Fibroblast of villous mesenchyme (primary cell): ENCODE data around the gene PDE4D. TPM values are rescaled to one million over a fixed set of nuclear protein-coding genes. Genes with fewer than 3 reads are reported as not detected.
A peak's percentile ranks its signal among the peaks of the same experiment; 100 is the strongest.

Experiments used
- DNase-seq: peaks from one replicate; pipeline ENCODE4 v3.0.0-alpha.2; 2010; ENCODE audit warnings: low read depth
- H3K4me3 ChIP-seq: 2 replicates; pipeline ENCODE4 v1.5.1; 2011; ENCODE audit warnings: low read depth, mild to moderate bottlenecking, low read length
- total RNA-seq: library from RNA; depleted of rRNA; stranded (reverse); fragments of >200 nt; gene quantifications from 2 replicates; pipeline ENCODE4 v1.2.3, GENCODE V29; 2012
- TF ChIP-seq, protein P1 (sequence below): IDR thresholded peaks from 2 replicates; pipeline ENCODE4 v1.5.1; 2012; ENCODE audit warnings: low read depth, mild to moderate bottlenecking, low read length; ENCODE audit not compliant: insufficient read depth

The PDE4D gene
- total RNA-seq, 1 donor = 6.0 TPM

DNA sequence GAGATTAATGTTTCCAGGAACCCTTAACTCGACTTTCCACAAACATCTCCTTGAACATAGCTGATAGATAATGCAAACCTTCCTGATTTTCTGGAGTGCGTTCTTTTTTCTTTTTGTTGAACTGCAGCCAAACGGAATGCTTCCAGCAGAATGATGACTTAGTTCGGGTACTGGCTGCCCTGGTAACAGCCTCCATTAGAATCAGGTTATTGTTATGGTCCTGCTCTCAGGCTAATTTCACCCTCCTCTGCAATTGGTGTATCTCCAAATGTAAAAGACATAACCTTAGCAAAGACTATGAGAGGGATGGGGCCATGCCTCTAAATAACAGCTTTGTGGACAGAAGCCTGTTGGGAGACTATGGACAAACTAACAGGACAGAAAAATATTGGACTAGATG is 116.5 kb downstream of the PDE4D start:
- TF ChIP-seq, protein P1, sequence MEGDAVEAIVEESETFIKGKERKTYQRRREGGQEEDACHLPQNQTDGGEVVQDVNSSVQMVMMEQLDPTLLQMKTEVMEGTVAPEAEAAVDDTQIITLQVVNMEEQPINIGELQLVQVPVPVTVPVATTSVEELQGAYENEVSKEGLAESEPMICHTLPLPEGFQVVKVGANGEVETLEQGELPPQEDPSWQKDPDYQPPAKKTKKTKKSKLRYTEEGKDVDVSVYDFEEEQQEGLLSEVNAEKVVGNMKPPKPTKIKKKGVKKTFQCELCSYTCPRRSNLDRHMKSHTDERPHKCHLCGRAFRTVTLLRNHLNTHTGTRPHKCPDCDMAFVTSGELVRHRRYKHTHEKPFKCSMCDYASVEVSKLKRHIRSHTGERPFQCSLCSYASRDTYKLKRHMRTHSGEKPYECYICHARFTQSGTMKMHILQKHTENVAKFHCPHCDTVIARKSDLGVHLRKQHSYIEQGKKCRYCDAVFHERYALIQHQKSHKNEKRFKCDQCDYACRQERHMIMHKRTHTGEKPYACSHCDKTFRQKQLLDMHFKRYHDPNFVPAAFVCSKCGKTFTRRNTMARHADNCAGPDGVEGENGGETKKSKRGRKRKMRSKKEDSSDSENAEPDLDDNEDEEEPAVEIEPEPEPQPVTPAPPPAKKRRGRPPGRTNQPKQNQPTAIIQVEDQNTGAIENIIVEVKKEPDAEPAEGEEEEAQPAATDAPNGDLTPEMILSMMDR = no peak
- DNase-seq = no peak
- no peak overlapping the region for H3K4me3 ChIP-seq

DNA sequence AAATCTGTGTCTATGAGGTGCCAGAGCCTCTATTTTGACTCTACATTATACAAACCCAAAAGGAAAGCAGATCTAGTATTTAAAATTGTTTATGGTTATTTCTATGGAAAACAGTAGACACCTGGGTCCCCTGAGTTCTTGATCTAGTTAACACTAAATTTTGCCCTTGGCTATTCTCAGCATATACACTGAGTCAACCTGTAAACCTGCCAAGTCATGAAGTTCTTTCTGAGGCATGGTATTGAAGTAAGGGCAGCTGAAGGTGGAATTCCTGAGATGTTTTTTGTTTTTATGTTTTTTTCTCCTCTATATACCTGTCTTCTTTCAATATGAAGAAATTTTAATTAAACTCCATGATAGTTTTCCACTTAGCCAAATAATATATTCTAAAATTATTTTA is 120.2 kb downstream of the PDE4D start:
- no peak for DNase-seq
- H3K4me3 ChIP-seq = no peak overlapping the region
- TF ChIP-seq, protein P1 = no peak

DNA sequence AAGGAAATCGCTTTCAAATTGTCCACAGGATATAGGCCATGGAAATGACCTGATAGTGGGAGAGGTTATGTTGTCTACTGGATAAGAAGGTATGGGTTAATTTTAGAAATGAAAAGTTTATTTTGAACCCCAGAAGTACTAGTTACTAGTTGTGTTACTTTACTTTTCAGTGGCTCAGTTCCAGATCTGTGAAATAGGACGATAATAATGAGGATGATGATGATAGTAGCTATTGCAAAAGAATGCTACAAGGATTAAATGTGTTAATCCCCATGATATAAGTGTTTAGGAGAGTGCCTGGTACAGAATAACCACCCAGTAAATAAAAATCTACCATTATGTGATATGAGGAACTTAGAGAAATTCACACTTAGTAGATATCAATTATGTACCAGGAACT is 120.8 kb downstream of the PDE4D start:
- no peak for DNase-seq
- TF ChIP-seq, protein P1 = no peak
- no peak overlapping the region for H3K4me3 ChIP-seq

DNA sequence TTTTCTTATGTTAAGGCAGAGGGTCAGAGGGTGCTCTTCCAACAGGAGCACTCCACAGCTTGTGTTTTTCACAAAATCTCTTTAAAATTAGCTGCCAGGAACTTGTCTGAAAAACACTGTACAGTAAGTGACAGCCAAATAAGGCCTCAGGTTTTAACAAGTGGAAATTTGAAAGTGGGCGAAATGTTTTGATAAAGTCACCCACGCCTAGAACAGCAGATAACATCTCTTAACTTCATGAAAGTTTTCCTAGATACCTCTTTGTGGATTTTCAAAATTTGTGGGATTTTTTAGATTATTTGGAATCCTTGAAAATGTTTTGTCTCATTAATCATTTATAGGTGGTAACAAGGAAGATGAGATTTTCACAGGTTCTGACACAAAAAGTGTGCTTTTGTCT is 121.3 kb downstream of the PDE4D start:
- H3K4me3 ChIP-seq = no peak overlapping the region
- TF ChIP-seq, protein P1 = no peak
- DNase-seq = no peak

DNA sequence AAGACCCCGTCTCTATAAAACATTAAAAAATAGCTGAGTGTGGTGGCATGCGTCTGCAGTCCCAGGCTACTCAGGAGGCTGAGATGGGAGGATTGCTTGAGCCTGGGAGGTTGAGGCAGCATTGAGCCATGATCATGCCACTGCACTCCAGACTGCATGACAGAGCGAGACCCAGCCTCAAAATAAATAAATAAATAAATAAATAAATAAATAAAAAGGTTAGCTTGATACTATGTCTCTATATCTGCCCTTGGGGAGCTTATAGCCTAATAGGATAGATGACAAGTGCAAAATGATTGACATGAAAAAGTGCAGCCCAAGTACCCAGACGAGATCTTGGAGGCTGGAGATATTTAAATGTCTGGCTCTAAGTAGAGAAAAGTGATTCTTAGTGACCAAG is 122.6 kb downstream of the PDE4D start:
- no peak for DNase-seq
- no peak overlapping the region for H3K4me3 ChIP-seq
- TF ChIP-seq, protein P1 = no peak

DNA sequence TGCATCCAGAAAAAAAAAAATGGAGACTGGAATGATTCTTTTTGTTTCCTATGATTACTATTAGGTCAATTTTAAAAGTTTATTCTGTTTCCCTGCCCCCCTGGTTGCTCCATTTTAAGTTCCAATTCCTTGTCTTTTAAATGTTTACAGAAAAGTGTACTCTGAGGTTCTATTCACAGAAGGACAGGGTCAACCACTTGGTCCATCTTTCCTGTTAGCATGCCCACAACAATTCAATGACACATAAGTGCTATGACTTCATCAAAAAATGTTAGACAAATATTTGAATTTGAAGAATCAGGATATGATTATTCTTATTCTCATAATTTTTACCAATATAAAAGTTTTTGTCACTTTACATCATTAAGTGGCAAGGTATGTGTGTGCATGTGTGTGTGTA is 123.7 kb downstream of the PDE4D start:
- no peak for DNase-seq

DNA sequence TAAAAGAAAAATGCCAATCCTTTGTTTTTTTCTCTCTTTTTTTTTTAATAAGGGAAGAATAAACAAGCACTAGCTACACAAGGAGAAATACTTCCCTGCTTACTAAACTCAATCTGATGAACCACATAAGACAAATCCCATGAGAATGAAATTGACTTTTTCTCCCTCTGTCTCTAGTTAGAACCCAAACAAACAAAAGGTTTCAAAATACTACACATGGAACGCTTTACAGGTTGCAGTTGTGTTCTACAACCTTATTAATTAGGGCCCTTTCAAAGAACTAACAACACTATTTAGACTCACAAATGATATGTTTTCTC is 124.5 kb downstream of the PDE4D start:
- H3K4me3 ChIP-seq = peak overlapping the region; percentile 78
- TF ChIP-seq, protein P1 = no peak
- DNase-seq = no peak

More for the DNA sequence above, 123.7 kb downstream of the PDE4D start:
- TF ChIP-seq, protein P1 = no peak
- H3K4me3 ChIP-seq = no peak overlapping the region
